HepG2 (cell line): ENCODE measurements around the gene OR7G1. TPM values are rescaled to one million over a fixed set of nuclear protein-coding genes. Genes with fewer than 3 reads are reported as not detected.

ENCODE experiments used
- ATAC-seq: fragments of 200-7000 bp; cut with Tn5 transposase; 3 replicates; pipeline ENCODE4 v1.9.1; 2020; ENCODE audit warnings: mild to moderate bottlenecking, moderate library complexity
- BruUV-seq: library from RNA; stranded (reverse); fragments of 400-500 nt; replicated peaks from 2 replicates; lab custom pipeline; 2021; lab: Mats Ljungman, UMichigan
- CTCF ChIA-PET: fragments of 300-600 bp; formaldehyde crosslinking; extraction: SDS; loops from one replicate; lab custom pipeline; 2021; ENCODE audit warnings: low total read pairs, inconsistent platforms, low intra/inter-chr PET ratio; lab: Yijun Ruan, JAX
- POLR2A ChIA-PET: fragments of 350-600 bp; sonication (Branson Sonifier 250); formaldehyde crosslinking; loops from one replicate; lab custom pipeline; 2020; ENCODE audit warnings: antibody characterized with exemption, inconsistent platforms; lab: Yijun Ruan, JAX
- DNase-seq: peaks from one replicate; pipeline ENCODE4 v3.0.0-alpha.2; 2015; ENCODE audit warnings: low spot score
- FAIRE-seq: peaks from 3 replicates; lab custom pipeline; 2011; peaks lifted over from hg19 to GRCh38; lab: Jason Lieb, UNC
- H2AFZ ChIP-seq: one replicate; pipeline ENCODE4 v1.6.1; 2011; ENCODE audit warnings: low read length, inconsistent platforms
- H3K27ac ChIP-seq: fragments of 300-600 bp; 3 replicates; pipeline ENCODE4 v1.8.0; 2011; ENCODE audit warnings: mixed run types, mild to moderate bottlenecking, mixed read lengths, low read length, inconsistent platforms; ENCODE audit not compliant: insufficient read depth; ENCODE audit errors: extremely low read length
- H3K27me3 ChIP-seq, 2 experiments: fragments of 200-600 bp in 1 of 2; 2 replicates in 1 of 2; 3 replicates in 1 of 2; pipeline versions ENCODE4 v1.6.0 to v1.8.0; 2011; ENCODE audit warnings: low read length in 2 of 2, mild to moderate bottlenecking in 2 of 2, moderate library complexity in 2 of 2, inconsistent platforms in 1 of 2; ENCODE audit not compliant: insufficient read depth in 2 of 2, control insufficient read depth in 1 of 2
- H3K36me3 ChIP-seq, 2 experiments: fragments of 200-600 bp in 1 of 2; replicated peaks in 1 of 2; 2 replicates in 1 of 2; 3 replicates in 1 of 2; pipeline versions ENCODE4 v1.5.1 to v1.8.0; 2011; ENCODE audit warnings: low read length in 2 of 2, inconsistent platforms in 1 of 2; ENCODE audit not compliant: insufficient read depth in 2 of 2, control insufficient read depth in 1 of 2
- H3K4me1 ChIP-seq: 2 replicates; pipeline ENCODE4 v1.5.1; 2012; ENCODE audit warnings: low read length, inconsistent platforms; ENCODE audit not compliant: insufficient read depth
- H3K4me2 ChIP-seq: 2 replicates; pipeline ENCODE4 v1.6.0; 2011; ENCODE audit warnings: low read depth, low read length, inconsistent platforms
- H3K4me3 ChIP-seq, 3 experiments: fragments of 200-600 bp in 1 of 3; sonication (generic), shearing (Covaris generic) in 1 of 3; replicated peaks in 1 of 3; 2 replicates each; pipeline ENCODE4 v1.5.1; 2011 to 2016; ENCODE audit warnings: low read length in 3 of 3, inconsistent platforms in 2 of 3, low read depth in 2 of 3, mild to moderate bottlenecking in 2 of 3, control low read depth in 1 of 3, mixed read lengths in 1 of 3; ENCODE audit not compliant: insufficient read depth in 1 of 3
- H3K79me2 ChIP-seq: one replicate; pipeline ENCODE4 v1.6.1; 2011; ENCODE audit warnings: low read length, inconsistent platforms; ENCODE audit not compliant: insufficient read depth
- H3K9ac ChIP-seq: 2 replicates; pipeline ENCODE4 v1.6.0; 2011; ENCODE audit warnings: mild to moderate bottlenecking, low read depth, low read length, inconsistent platforms; ENCODE audit not compliant: insufficient read depth
- H3K9me3 ChIP-seq: 2 replicates; pipeline ENCODE4 v1.5.1; 2012; ENCODE audit warnings: mild to moderate bottlenecking, low read length
- H4K20me1 ChIP-seq: 2 replicates; pipeline ENCODE4 v1.6.0; 2011; ENCODE audit warnings: inconsistent platforms, mild to moderate bottlenecking, low read length, moderate library complexity; ENCODE audit not compliant: insufficient read depth
- CREB3 ChIP-seq: sonication (generic); formaldehyde crosslinking; IDR thresholded peaks from 2 replicates; pipeline ENCODE4 v1.5.0; 2020; ENCODE audit warnings: missing genetic modification reagents
- CTCF ChIP-seq: sonication (generic); formaldehyde crosslinking; IDR thresholded peaks from 2 replicates; pipeline ENCODE4 v1.5.0; 2020; ENCODE audit warnings: mild to moderate bottlenecking, missing genetic modification reagents, moderate library complexity
- KLF15 ChIP-seq: sonication (generic); formaldehyde crosslinking; IDR thresholded peaks from 2 replicates; pipeline ENCODE4 v1.8.1; 2023; ENCODE audit warnings: borderline replicate concordance, mild to moderate bottlenecking, inconsistent platforms, missing genetic modification reagents, mixed read lengths
- MAZ ChIP-seq, 2 experiments: sonication (generic) in 1 of 2; formaldehyde crosslinking in 1 of 2; IDR thresholded peaks; 2 replicates each; pipeline versions ENCODE4 v1.5.0 to v1.6.1; 2012 to 2020; ENCODE audit warnings: low read depth in 2 of 2, mild to moderate bottlenecking in 2 of 2, borderline replicate concordance in 1 of 2, improper control_type of control experiment in 1 of 2, low read length in 1 of 2, missing genetic modification reagents in 1 of 2, moderate library complexity in 1 of 2
- MEIS2 ChIP-seq: sonication (generic); formaldehyde crosslinking; IDR thresholded peaks from 2 replicates; pipeline ENCODE4 v1.9.0; 2021; ENCODE audit warnings: mild to moderate bottlenecking, missing genetic modification reagents
- PHF8 ChIP-seq: sonication (generic); formaldehyde crosslinking; IDR thresholded peaks from 2 replicates; pipeline ENCODE4 v1.5.0; 2020; ENCODE audit warnings: missing genetic modification reagents
- ZNF232 ChIP-seq: sonication (generic); formaldehyde crosslinking; IDR thresholded peaks from 2 replicates; pipeline ENCODE4 v1.4.0; 2020; ENCODE audit warnings: missing genetic modification reagents, borderline replicate concordance
- ZNF382 ChIP-seq: sonication (generic); formaldehyde crosslinking; IDR thresholded peaks from 2 replicates; pipeline ENCODE4 v1.5.0; 2020; ENCODE audit warnings: missing genetic modification reagents, mild to moderate bottlenecking, borderline replicate concordance
- WGBS: methylation state at CpG from one replicate; pipeline ENCODE4 v1.1.6; 2017; ENCODE audit warnings: low lambda C conversion rate; 5-methylcytosine and 5-hydroxymethylcytosine counted together
- in situ Hi-C: cut with HindIII; loops from 2 replicates; pipeline ENCODE4 v1.10.0; 2017; ENCODE audit warnings: low pct_unique_long_range_greater_than_20kb; ENCODE audit not compliant: extremely low pct_ligation_motif_present
- intact Hi-C: fragments of 100-400 bp; cut with micrococcal nuclease; formaldehyde crosslinking; loops from one replicate; pipeline ENCODE4 v1.10.0; 2022; ENCODE audit not compliant: unreplicated experiment
- polyA plus RNA-seq, 8 experiments: library from polyadenylated mRNA; depleted of rRNA in 3 of 8; stranded (reverse) in 7 of 8; unstranded in 1 of 8; fragments of >200 nt; fragmentation: Illumina TruSeq in 4 of 8; extraction: Trizol in 4 of 8; gene quantifications; 2 replicates each; pipeline versions ENCODE4 v1.2.1 to v1.2.3, GENCODE V29; 2011 to 2016; ENCODE audit warnings: low read depth in 4 of 8, missing spikeins in 1 of 8, mixed read lengths in 1 of 8; ENCODE audit not compliant: insufficient read depth in 1 of 8
- total RNA-seq, 5 experiments: library from RNA; depleted of rRNA; stranded (reverse); fragments of >200 nt; fragmentation: Illumina TruSeq; extraction: Trizol; gene quantifications; 2 replicates each; pipeline ENCODE4 v1.2.3, GENCODE V29; 2016; ENCODE audit warnings: low read depth in 1 of 5

The OR7G1 gene
- total and polyA plus RNA-seq, 2 of the 13 experiments (the other 11 are each of a cell fraction or from before 2014, with no cell fraction given): not detected

DNA sequence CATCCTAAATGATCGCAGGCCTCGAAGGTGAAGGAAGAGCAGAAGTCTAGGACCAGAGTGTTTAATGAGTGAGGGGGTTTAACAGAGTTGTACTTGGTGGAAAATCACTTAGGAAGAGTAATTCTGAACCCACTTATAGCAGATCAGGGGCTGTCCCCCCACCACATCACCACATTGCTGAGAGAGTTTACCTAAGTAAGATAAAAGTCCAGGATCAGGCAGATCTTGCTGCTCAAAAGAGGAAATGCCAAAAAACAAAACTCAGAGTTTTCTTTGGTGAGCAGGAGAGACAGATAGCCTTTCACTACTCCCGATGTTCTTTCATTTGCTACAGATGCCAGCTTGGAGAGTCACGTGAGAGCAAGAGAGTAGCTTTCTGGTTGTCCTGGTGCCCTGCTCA, 40.0 kb upstream of the OR7G1 start:
- Histone ChIP-seq H4K20me1 (peaks cover 4% of the 10 kb centered on the region; the same call in 1 of the 2 replicates), H3K27ac (no peak overlapping the region), H3K4me3 (no peak overlapping the region), H3K9me3 (peaks cover 37% of the 10 kb centered on the region), H3K36me3 (peaks cover 41 to 75% of the 10 kb centered on the region in 2 experiments), H3K27me3 (no peaks in the 10 kb centered on the region), H3K4me2 (no peak overlapping the region), H2AFZ (no peak overlapping the region), H3K9ac (no peak overlapping the region), H3K79me2 (peaks cover 51% of the 10 kb centered on the region), H3K4me1 (no peaks in the 10 kb centered on the region)
- WGBS: 98% methylated on average over 4 of the region's 4 CpGs
- in situ Hi-C loops (no loop called here), intact Hi-C loops (no loop called here)
- POLR2A ChIA-PET: no interaction called here
- DNase-seq (no peak), ATAC-seq (no peak), FAIRE-seq (no peak)
- CTCF ChIA-PET: no interaction called here
- BruUV-seq: no TSS peak
- TF ChIP-seq PHF8 (CRISPR knock-in tag): no peak
- TF ChIP-seq CTCF (CRISPR knock-in tag): no peak
- TF ChIP-seq MEIS2 (CRISPR knock-in tag): no peak
- no peak for TF ChIP-seq ZNF232 (CRISPR knock-in tag)
- TF ChIP-seq CREB3 (CRISPR knock-in tag): no peak
- TF ChIP-seq ZNF382: no peak
- no peak for TF ChIP-seq KLF15 (CRISPR knock-in tag)
- no peak for TF ChIP-seq MAZ (IDR thresholded peaks at IDR 0.05; ENCODE audit: borderline replicate concordance, low read depth, low read length)
- TF ChIP-seq MAZ (CRISPR knock-in tag; IDR thresholded peaks at IDR 0.05; ENCODE audit: low read depth): no peak
